Activated CD8-positive, alpha-beta memory T cell treated with anti-CD3 and anti-CD28 coated beads, Interleukin-2, amount 10 ng/mL, durations not matched to agents 7 days and 5 days (primary cell): ENCODE measurements around the gene STMN3. TPM values are rescaled to one million over a fixed set of nuclear protein-coding genes. Genes with fewer than 3 reads are reported as not detected.
"Not testable (repeated sequence)": the region's sequence is repeated elsewhere in the genome, so short reads cannot be mapped to it uniquely, and the experiment has no call there.

Experiments used
- ATAC-seq: fragments of 150-1000 bp; cut with Tn5 transposase; one replicate; pipeline ENCODE4 v1.10.0; 2021; ENCODE audit warnings: moderate library complexity
- CTCF ChIA-PET: fragments of 350-600 bp; sonication (Branson Sonifier 250); formaldehyde crosslinking; loops from one replicate; lab custom pipeline; 2021; ENCODE audit warnings: antibody characterized with exemption; lab: Charles Lee
- DNase-seq: peaks from one replicate; pipeline ENCODE4 v3.0.0-alpha.2; 2020
- H3K27ac Mint-ChIP-seq: one replicate; pipeline ENCODE4 v1.8.0; 2021; ENCODE audit warnings: mild to moderate bottlenecking, mixed read lengths
- H3K27me3 Mint-ChIP-seq: one replicate; pipeline ENCODE4 v1.8.0; 2021; ENCODE audit warnings: mixed read lengths
- H3K36me3 Mint-ChIP-seq: one replicate; pipeline ENCODE4 v1.8.0; 2021; ENCODE audit warnings: mild to moderate bottlenecking, mixed read lengths
- H3K4me1 Mint-ChIP-seq: one replicate; pipeline ENCODE4 v1.8.0; 2021; ENCODE audit warnings: mixed read lengths
- H3K4me3 Mint-ChIP-seq: one replicate; pipeline ENCODE4 v1.8.0; 2021; ENCODE audit warnings: mild to moderate bottlenecking, moderate library complexity, mixed read lengths
- H3K9me3 Mint-ChIP-seq: one replicate; pipeline ENCODE4 v1.8.0; 2022; ENCODE audit warnings: low read depth, mixed read lengths
- total RNA-seq, 2 experiments: library from RNA; stranded (reverse); gene quantifications; one replicate each; pipeline ENCODE4 v1.2.3, GENCODE V29; 2021

The STMN3 gene
- total RNA-seq, 2 experiments from 2014 or later = 8.0 to 15.9 TPM

GRCh38 chr20:63606686-63607085 is 46.5 kb downstream of the STMN3 start:
- no peak for ATAC-seq
- Mint-ChIP-seq H3K9me3 (no peaks in the 10 kb centered on the region), H3K4me1 (peaks cover 17% of the 10 kb centered on the region), H3K36me3 (peaks cover 20% of the 10 kb centered on the region), H3K27ac (no peak overlapping the region), H3K27me3 (no peaks in the 10 kb centered on the region), H3K4me3 (no peak overlapping the region)
- DNase-seq = no peak
- CTCF ChIA-PET = interaction anchor here (0.7 to 0.8 kb wide), 2 partner anchors 35 to 109 kb away, joined by 3 to 4 read pairs; no protein-coding TSS in a partner anchor

GRCh38 chr20:63602321-63602720 is 50.9 kb downstream of the STMN3 start:
- CTCF ChIA-PET = interaction anchor here (0.6 to 1.0 kb wide), 3 partner anchors 11 to 46 kb away, joined by 3 read pairs; no protein-coding TSS in a partner anchor
- H3K9me3 Mint-ChIP-seq = no peaks in the 10 kb centered on the region
- DNase-seq (no peak), ATAC-seq (peak; percentile 33)
- peaks cover 38% of the 10 kb centered on the region for H3K36me3 Mint-ChIP-seq
- peaks cover 19% of the 10 kb centered on the region for H3K4me1 Mint-ChIP-seq
- H3K27ac Mint-ChIP-seq = no peak overlapping the region
- H3K4me3 Mint-ChIP-seq = no peak overlapping the region
- H3K27me3 Mint-ChIP-seq = no peaks in the 10 kb centered on the region

GRCh38 chr20:63601679-63602078 is 51.5 kb downstream of the STMN3 start:
- H3K4me3 Mint-ChIP-seq = not testable (repeated sequence)
- DNase-seq = peak; percentile 47

GRCh38 chr20:63599396-63600050 is 53.7 kb downstream of the STMN3 start:
- DNase-seq = no peak
- Mint-ChIP-seq H3K36me3 (peaks cover 44% of the 10 kb centered on the region), H3K27me3 (no peaks in the 10 kb centered on the region), H3K27ac (no peak overlapping the region), H3K4me1 (peaks cover 14% of the 10 kb centered on the region), H3K4me3 (no peak overlapping the region), H3K9me3 (no peaks in the 10 kb centered on the region)
- CTCF ChIA-PET = interaction anchor here (1.5 kb wide), 1 partner anchor 26 kb away, joined by 3 read pairs; no protein-coding TSS in a partner anchor
- no peak for ATAC-seq

More at GRCh38 chr20:63601679-63602078, 51.5 kb downstream of the STMN3 start:
- CTCF ChIA-PET = interaction anchor here (0.9 to 1.0 kb wide), 2 partner anchors 40 to 46 kb away, joined by 3 read pairs; no protein-coding TSS in a partner anchor
- not testable (repeated sequence) for ATAC-seq, H3K27me3 Mint-ChIP-seq, H3K9me3 Mint-ChIP-seq
- peaks cover 38% of the 10 kb centered on the region for H3K36me3 Mint-ChIP-seq
- peak overlapping the region; percentile 63 for H3K27ac Mint-ChIP-seq
- H3K4me1 Mint-ChIP-seq = peaks cover 16% of the 10 kb centered on the region

GRCh38 chr20:63598479-63599395 is 54.5 kb downstream of the STMN3 start:
- H3K36me3 Mint-ChIP-seq = peaks cover 41% of the 10 kb centered on the region
- peaks cover 14% of the 10 kb centered on the region for H3K4me1 Mint-ChIP-seq
- no peaks in the 10 kb centered on the region for H3K27me3 Mint-ChIP-seq
- H3K27ac Mint-ChIP-seq = no peak overlapping the region
- CTCF ChIA-PET = interaction anchor here (1.5 kb wide), 1 partner anchor 27 kb away, joined by 3 read pairs; no protein-coding TSS in a partner anchor
- no peak for ATAC-seq
- H3K4me3 Mint-ChIP-seq = no peak overlapping the region
- H3K9me3 Mint-ChIP-seq = no peaks in the 10 kb centered on the region
- DNase-seq = no peak

GRCh38 chr20:63597651-63598478 is 55.4 kb downstream of the STMN3 start:
- H3K36me3 Mint-ChIP-seq = peaks cover 44% of the 10 kb centered on the region
- ATAC-seq = no peak
- H3K4me3 Mint-ChIP-seq = no peak overlapping the region
- no peak overlapping the region for H3K27ac Mint-ChIP-seq
- peaks cover 12% of the 10 kb centered on the region for H3K4me1 Mint-ChIP-seq
- DNase-seq = no peak
- H3K9me3 Mint-ChIP-seq = no peaks in the 10 kb centered on the region
- H3K27me3 Mint-ChIP-seq = no peaks in the 10 kb centered on the region
- CTCF ChIA-PET = no interaction called here

- CTCF ChIA-PET = no interaction called here
- ATAC-seq (no peak), DNase-seq (no peak)
- H3K27ac Mint-ChIP-seq = no peak overlapping the region
- no peaks in the 10 kb centered on the region for H3K9me3 Mint-ChIP-seq
- H3K36me3 Mint-ChIP-seq = peaks cover 35% of the 10 kb centered on the region
- H3K4me1 Mint-ChIP-seq = peaks cover 2% of the 10 kb centered on the region
- no peaks in the 10 kb centered on the region for H3K27me3 Mint-ChIP-seq
- no peak overlapping the region for H3K4me3 Mint-ChIP-seq
These were observed 56.8 kb downstream of the STMN3 start for GRCh38 chr20:63596423-63596822.

GRCh38 chr20:63595416-63596127 is 57.7 kb downstream of the STMN3 start:
- H3K4me1 Mint-ChIP-seq = no peaks in the 10 kb centered on the region
- H3K36me3 Mint-ChIP-seq = peaks cover 34% of the 10 kb centered on the region
- H3K9me3 Mint-ChIP-seq = no peaks in the 10 kb centered on the region
- no peak overlapping the region for H3K27ac Mint-ChIP-seq
- H3K4me3 Mint-ChIP-seq = no peak overlapping the region
- DNase-seq (no peak), ATAC-seq (no peak)
- CTCF ChIA-PET = no interaction called here
- no peaks in the 10 kb centered on the region for H3K27me3 Mint-ChIP-seq

- CTCF ChIA-PET = no interaction called here
These were observed 59.1 kb downstream of the STMN3 start for GRCh38 chr20:63594043-63594561.

GRCh38 chr20:63592661-63593060 is 60.6 kb downstream of the STMN3 start:
- Mint-ChIP-seq H3K4me3 (no peak overlapping the region), H3K27ac (no peak overlapping the region), H3K27me3 (no peaks in the 10 kb centered on the region), H3K9me3 (no peaks in the 10 kb centered on the region), H3K36me3 (peaks cover 25% of the 10 kb centered on the region), H3K4me1 (no peaks in the 10 kb centered on the region)
- no peak for ATAC-seq
- CTCF ChIA-PET = no interaction called here
- DNase-seq = no peak

More at GRCh38 chr20:63594043-63594561, 59.1 kb downstream of the STMN3 start:
- peaks cover 29% of the 10 kb centered on the region for H3K36me3 Mint-ChIP-seq
- H3K4me1 Mint-ChIP-seq = no peaks in the 10 kb centered on the region
- H3K27ac Mint-ChIP-seq = no peak overlapping the region
- no peak for ATAC-seq
- DNase-seq = no peak
- no peaks in the 10 kb centered on the region for H3K27me3 Mint-ChIP-seq
- no peaks in the 10 kb centered on the region for H3K9me3 Mint-ChIP-seq
- no peak overlapping the region for H3K4me3 Mint-ChIP-seq

- Mint-ChIP-seq H3K9me3 (no peaks in the 10 kb centered on the region), H3K27me3 (no peaks in the 10 kb centered on the region), H3K36me3 (peaks cover 25% of the 10 kb centered on the region), H3K4me3 (no peak overlapping the region), H3K27ac (no peak overlapping the region), H3K4me1 (no peaks in the 10 kb centered on the region)
- DNase-seq = no peak
- CTCF ChIA-PET = no interaction called here
- ATAC-seq = no peak
These were observed 61.4 kb downstream of the STMN3 start for GRCh38 chr20:63591786-63592355.

- ATAC-seq (no peak), DNase-seq (no peak)
- Mint-ChIP-seq H3K4me3 (no peak overlapping the region), H3K36me3 (peaks cover 25% of the 10 kb centered on the region), H3K27ac (no peak overlapping the region), H3K27me3 (no peaks in the 10 kb centered on the region), H3K9me3 (no peaks in the 10 kb centered on the region), H3K4me1 (no peaks in the 10 kb centered on the region)
- CTCF ChIA-PET = no interaction called here
These were observed 62.1 kb downstream of the STMN3 start for GRCh38 chr20:63591147-63591533.
